Esophagus mucosa (tissue), 1 donor: Measurements from ENCODE around the gene NDE1. TPM values are rescaled to one million over a fixed set of nuclear protein-coding genes. Genes with fewer than 3 reads are reported as not detected.

ENCODE experiments used
- ATAC-seq: fragments of 200-7000 bp; cut with Tn5 transposase; one replicate; pipeline ENCODE4 v1.9.1; 2020
- total RNA-seq: library from RNA; stranded (reverse); gene quantifications from one replicate; pipeline ENCODE4 v1.2.4, GENCODE V29; 2023
- donor health status: DM: yes; HTN: yes; CAD: no.

NDE1 gene
- total RNA-seq, 1 donor from 2014 or later, result 42.0 TPM

- ATAC-seq, result no peak
Observed at GRCh38 chr16:15770107-15770506, 120.1 kb downstream of the NDE1 start.

GRCh38 chr16:15770512-15770911 lies 120.5 kb downstream of the NDE1 start:
- no peak for ATAC-seq

GRCh38 chr16:15771694-15772093 lies 121.6 kb downstream of the NDE1 start:
- ATAC-seq, result no peak

- ATAC-seq, result no peak
Observed at GRCh38 chr16:15772579-15773293, 122.7 kb downstream of the NDE1 start.

- ATAC-seq, result no peak
Observed at GRCh38 chr16:15773968-15774367, 123.9 kb downstream of the NDE1 start.

GRCh38 chr16:15775209-15775608 lies 125.2 kb downstream of the NDE1 start:
- no peak for ATAC-seq

GRCh38 chr16:15775663-15776304 lies 125.7 kb downstream of the NDE1 start:
- ATAC-seq, result no peak

Other genes starting within 250 kb of the NDE1 start
- gene BMERB1, start 215.7 kb upstream of the NDE1 start, total RNA-seq, result 3.6 TPM
- 32.4 TPM for gene MARF1, start 7.1 kb upstream of the NDE1 start, total RNA-seq
- 21.6 TPM for gene MYH11, start 206.8 kb downstream of the NDE1 start, total RNA-seq
- gene CEP20, start 238.4 kb downstream of the NDE1 start, total RNA-seq, result 36.5 TPM